Calu3 (cell line): ENCODE results near the gene SPAG16. TPM values are rescaled to one million over a fixed set of nuclear protein-coding genes. Genes with fewer than 3 reads are reported as not detected.

Experiments
- BruUV-seq: library from RNA; stranded (reverse); fragments of 400-500 nt; replicated peaks from 2 replicates; lab custom pipeline; 2021; lab: Mats Ljungman, UMichigan
- CTCF ChIA-PET: fragments of 300-600 bp; sonication (Branson Sonifier 250); formaldehyde crosslinking; loops from one replicate; lab custom pipeline; 2022; ENCODE audit warnings: antibody characterized with exemption; lab: Charles Lee
- DNase-seq: peaks from one replicate; pipeline ENCODE4 v3.0.0; 2022
- H3K27ac Mint-ChIP-seq: one replicate; pipeline ENCODE4 v1.8.0; 2022; ENCODE audit warnings: mixed read lengths; ENCODE audit not compliant: unreplicated experiment
- H3K27me3 Mint-ChIP-seq: one replicate; pipeline ENCODE4 v1.8.0; 2022; ENCODE audit warnings: mixed read lengths; ENCODE audit not compliant: unreplicated experiment
- H3K36me3 Mint-ChIP-seq: one replicate; pipeline ENCODE4 v1.8.0; 2022; ENCODE audit warnings: mild to moderate bottlenecking, moderate library complexity, mixed read lengths; ENCODE audit not compliant: insufficient read depth, unreplicated experiment
- H3K4me1 Mint-ChIP-seq: one replicate; pipeline ENCODE4 v1.8.0; 2022; ENCODE audit warnings: mild to moderate bottlenecking, low read depth, mixed read lengths; ENCODE audit not compliant: unreplicated experiment
- H3K4me3 Mint-ChIP-seq: one replicate; pipeline ENCODE4 v1.8.0; 2022; ENCODE audit warnings: mild to moderate bottlenecking, low read depth, moderate library complexity, mixed read lengths; ENCODE audit not compliant: unreplicated experiment
- H3K9me3 Mint-ChIP-seq: one replicate; pipeline ENCODE4 v1.8.0; 2022; ENCODE audit warnings: low read depth, mixed read lengths; ENCODE audit not compliant: unreplicated experiment
- CTCF ChIP-seq: fragments of 200-600 bp; IDR thresholded peaks from one replicate; pipeline ENCODE4 v1.8.0; 2022; ENCODE audit warnings: antibody characterized with exemption; ENCODE audit not compliant: unreplicated experiment
- intact Hi-C: fragments of 100-400 bp; cut with micrococcal nuclease; formaldehyde crosslinking; loops from one replicate; pipeline ENCODE4 v1.10.0; 2022; ENCODE audit not compliant: unreplicated experiment
- total RNA-seq: library from RNA; stranded (reverse); gene quantifications from 2 replicates; pipeline ENCODE4 v1.2.3, GENCODE V29; 2022

SPAG16 gene
- total RNA-seq, 1 experiment from 2014 or later, result 30.2 TPM

- no peak overlapping the region for H3K27ac Mint-ChIP-seq
- DNase-seq, result no peak
- H3K4me3 Mint-ChIP-seq, result no peak overlapping the region
- intact Hi-C loops, result no loop called here
- CTCF ChIA-PET, result interaction anchor here (0.5 to 0.9 kb wide), 2 partner anchors 25 to 92 kb away, joined by 4 to 5 read pairs; no protein-coding TSS in a partner anchor
- no peaks in the 10 kb centered on the region for H3K4me1 Mint-ChIP-seq
- no peaks in the 10 kb centered on the region for H3K27me3 Mint-ChIP-seq
- peaks cover 3% of the 10 kb centered on the region for H3K9me3 Mint-ChIP-seq
- no peaks in the 10 kb centered on the region for H3K36me3 Mint-ChIP-seq
- BruUV-seq, result no TSS peak
- TF ChIP-seq CTCF, result no peak
Measured at GRCh38 chr2:214019973-214020345, 735.7 kb downstream of the SPAG16 start.

- TF ChIP-seq CTCF, result no peak
Measured at GRCh38 chr2:214029190-214029589, 744.9 kb downstream of the SPAG16 start.

GRCh38 chr2:214031566-214031965 lies 747.3 kb downstream of the SPAG16 start:
- no peak for TF ChIP-seq CTCF
- BruUV-seq, result no TSS peak
- H3K4me3 Mint-ChIP-seq, result no peak overlapping the region
- H3K27ac Mint-ChIP-seq, result no peak overlapping the region
- peaks cover 5% of the 10 kb centered on the region for H3K9me3 Mint-ChIP-seq
- CTCF ChIA-PET, result no interaction called here
- no peaks in the 10 kb centered on the region for H3K4me1 Mint-ChIP-seq
- no peak for DNase-seq
- no peaks in the 10 kb centered on the region for H3K27me3 Mint-ChIP-seq
- no peaks in the 10 kb centered on the region for H3K36me3 Mint-ChIP-seq
- intact Hi-C loops, result no loop called here

More at GRCh38 chr2:214029190-214029589, 744.9 kb downstream of the SPAG16 start:
- Mint-ChIP-seq H3K4me3 (no peak overlapping the region), H3K27ac (no peak overlapping the region), H3K27me3 (no peaks in the 10 kb centered on the region), H3K9me3 (peaks cover 5% of the 10 kb centered on the region), H3K4me1 (no peaks in the 10 kb centered on the region), H3K36me3 (no peaks in the 10 kb centered on the region)
- intact Hi-C loops, result no loop called here
- BruUV-seq, result no TSS peak
- CTCF ChIA-PET, result no interaction called here
- no peak for DNase-seq

GRCh38 chr2:214034417-214034816 lies 750.2 kb downstream of the SPAG16 start:
- no peak for TF ChIP-seq CTCF
- intact Hi-C loops, result no loop called here
- BruUV-seq, result no TSS peak
- no peak for DNase-seq
- Mint-ChIP-seq H3K27ac (no peak overlapping the region), H3K27me3 (no peaks in the 10 kb centered on the region), H3K36me3 (no peaks in the 10 kb centered on the region), H3K4me1 (no peaks in the 10 kb centered on the region), H3K4me3 (no peak overlapping the region), H3K9me3 (no peaks in the 10 kb centered on the region)
- CTCF ChIA-PET, result no interaction called here
